ENCODE data around the gene CGNL1. TPM values are rescaled to one million over a fixed set of nuclear protein-coding genes. Genes with fewer than 3 reads are reported as not detected.
A peak's percentile ranks its signal among the peaks of the same experiment; 100 is the strongest.

Gene CGNL1
- total RNA-seq, 1 donor = 0.90 TPM

DNA sequence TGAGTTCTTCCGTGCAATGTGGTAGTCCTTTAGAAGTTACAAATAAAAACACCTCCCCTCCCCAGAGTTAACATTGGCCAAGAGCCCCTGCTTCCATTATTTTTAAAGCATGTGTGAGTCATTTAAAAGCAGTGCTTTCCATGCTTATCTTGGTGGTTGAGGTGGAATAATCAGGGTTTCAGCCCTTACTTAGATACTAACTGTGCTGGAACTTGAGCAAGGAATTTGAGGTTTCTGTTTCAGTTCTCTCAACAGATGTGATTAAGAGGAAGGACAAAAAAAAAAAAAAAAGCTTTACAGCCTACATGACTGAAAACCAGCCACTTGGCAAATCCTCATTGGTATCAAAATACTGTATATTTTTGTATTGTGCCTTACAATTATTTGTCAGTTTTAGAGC lies 64.5 kb downstream of the CGNL1 start:
- TF ChIP-seq, protein P1, sequence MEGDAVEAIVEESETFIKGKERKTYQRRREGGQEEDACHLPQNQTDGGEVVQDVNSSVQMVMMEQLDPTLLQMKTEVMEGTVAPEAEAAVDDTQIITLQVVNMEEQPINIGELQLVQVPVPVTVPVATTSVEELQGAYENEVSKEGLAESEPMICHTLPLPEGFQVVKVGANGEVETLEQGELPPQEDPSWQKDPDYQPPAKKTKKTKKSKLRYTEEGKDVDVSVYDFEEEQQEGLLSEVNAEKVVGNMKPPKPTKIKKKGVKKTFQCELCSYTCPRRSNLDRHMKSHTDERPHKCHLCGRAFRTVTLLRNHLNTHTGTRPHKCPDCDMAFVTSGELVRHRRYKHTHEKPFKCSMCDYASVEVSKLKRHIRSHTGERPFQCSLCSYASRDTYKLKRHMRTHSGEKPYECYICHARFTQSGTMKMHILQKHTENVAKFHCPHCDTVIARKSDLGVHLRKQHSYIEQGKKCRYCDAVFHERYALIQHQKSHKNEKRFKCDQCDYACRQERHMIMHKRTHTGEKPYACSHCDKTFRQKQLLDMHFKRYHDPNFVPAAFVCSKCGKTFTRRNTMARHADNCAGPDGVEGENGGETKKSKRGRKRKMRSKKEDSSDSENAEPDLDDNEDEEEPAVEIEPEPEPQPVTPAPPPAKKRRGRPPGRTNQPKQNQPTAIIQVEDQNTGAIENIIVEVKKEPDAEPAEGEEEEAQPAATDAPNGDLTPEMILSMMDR (IDR thresholded peaks at IDR 0.05; ENCODE audit: insufficient read depth, low read length) = no peak
- H3K4me3 ChIP-seq (ENCODE audit: low read depth, low read length) = no peak overlapping the region
- DNase-seq (ENCODE audit: low read depth) = peak; percentile 94

DNA sequence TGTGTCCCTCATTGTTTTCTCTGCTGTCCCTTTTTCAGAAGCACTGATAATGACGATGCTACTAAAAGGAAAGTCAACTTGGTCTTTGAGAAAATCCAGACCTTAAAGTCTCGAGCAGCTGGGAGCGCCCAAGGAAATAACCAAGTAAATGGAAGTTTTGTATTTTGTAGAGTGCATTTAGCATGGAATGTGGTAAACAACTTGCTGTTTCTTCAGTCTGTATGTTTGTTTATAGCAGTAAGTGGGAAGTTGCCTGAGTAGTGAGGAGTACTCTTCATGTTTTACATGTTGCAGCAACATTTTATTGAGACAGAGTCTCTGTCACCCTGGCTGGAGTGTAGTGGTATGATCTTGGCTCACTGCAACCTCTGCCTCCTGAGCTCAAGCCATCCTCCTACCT lies 66.0 kb downstream of the CGNL1 start:
- no peak for DNase-seq (ENCODE audit: low read depth)
- TF ChIP-seq, protein P1 (IDR thresholded peaks at IDR 0.05; ENCODE audit: insufficient read depth, low read length) = no peak
- no peak overlapping the region for H3K4me3 ChIP-seq (ENCODE audit: low read depth, low read length)

DNA sequence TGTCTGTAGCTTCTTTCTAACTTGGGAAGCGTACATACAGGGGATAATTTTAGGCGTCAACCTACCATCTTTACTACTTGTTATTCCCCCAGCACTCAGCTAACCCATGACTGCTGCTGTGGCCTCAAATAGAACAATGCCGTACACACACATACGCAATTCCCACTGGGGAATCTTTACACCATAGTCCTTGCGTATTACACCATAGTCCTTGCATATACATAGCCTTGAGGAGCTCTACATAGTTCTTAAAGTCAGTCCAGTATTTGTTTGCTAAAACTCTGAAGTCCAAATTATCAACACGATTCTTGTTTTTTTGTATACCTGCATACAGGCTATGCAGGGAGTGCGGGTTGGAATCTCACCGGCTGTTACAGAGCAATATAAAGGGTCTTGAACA lies 67.2 kb downstream of the CGNL1 start:
- TF ChIP-seq, protein P1 (IDR thresholded peaks at IDR 0.05; ENCODE audit: insufficient read depth, low read length) = no peak
- H3K4me3 ChIP-seq (ENCODE audit: low read depth, low read length) = no peak overlapping the region
- no peak for DNase-seq (ENCODE audit: low read depth)

DNA sequence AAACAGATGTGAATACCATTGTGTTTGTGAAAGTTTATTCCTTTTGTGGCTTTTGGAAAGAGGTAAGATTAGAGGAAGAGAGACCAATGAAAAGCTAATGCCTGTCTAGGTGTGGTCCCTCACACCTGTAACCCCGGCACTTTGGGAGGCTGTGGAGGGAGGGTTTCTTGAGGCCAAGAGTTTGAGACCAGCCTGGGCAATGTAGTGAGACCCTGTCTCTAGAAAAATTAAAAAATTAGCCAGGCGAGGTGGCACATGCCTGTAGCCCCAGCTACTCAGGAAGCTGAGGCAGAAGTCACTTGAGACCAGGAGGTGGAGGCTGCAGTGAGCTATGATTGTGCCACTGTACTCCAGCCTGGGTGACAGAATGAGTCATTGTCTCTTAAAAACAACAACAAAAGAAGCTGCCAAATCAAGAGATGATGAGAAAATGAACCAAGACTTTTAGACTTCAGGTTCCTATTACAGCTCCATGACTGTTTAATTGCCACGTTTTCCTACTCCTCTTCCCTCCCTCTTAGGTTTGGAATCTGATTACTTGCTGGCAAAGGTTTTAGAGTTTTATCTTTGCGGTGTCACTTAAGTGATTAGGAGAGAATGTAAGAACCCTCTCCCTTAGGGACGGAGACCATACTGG lies 68.7 kb downstream of the CGNL1 start:
- TF ChIP-seq, protein P1 (IDR thresholded peaks at IDR 0.05; ENCODE audit: insufficient read depth, low read length) = no peak
- H3K4me3 ChIP-seq (ENCODE audit: low read depth, low read length) = no peak overlapping the region
- peak; percentile 35 for DNase-seq (ENCODE audit: low read depth)

DNA sequence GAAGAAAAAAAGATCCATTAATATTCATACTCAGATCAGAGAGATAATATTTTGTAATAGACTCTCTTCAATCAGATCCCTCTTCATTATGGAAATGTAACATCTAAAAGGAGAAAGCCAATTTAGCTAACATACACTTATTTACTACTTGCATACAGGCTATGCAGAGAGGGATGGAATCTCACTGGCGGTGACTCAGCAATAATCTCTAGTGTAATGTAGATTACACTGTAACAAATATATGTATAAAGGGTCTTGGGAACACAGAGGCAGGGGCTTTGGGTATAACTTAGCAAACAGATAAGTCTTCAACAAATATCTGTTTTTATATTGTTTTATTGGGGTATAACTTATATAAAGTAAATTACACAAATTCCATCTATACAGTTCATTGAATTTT lies 69.6 kb downstream of the CGNL1 start:
- peak; percentile 51 for DNase-seq (ENCODE audit: low read depth)
- TF ChIP-seq, protein P1 (IDR thresholded peaks at IDR 0.05; ENCODE audit: insufficient read depth, low read length) = no peak
- H3K4me3 ChIP-seq (ENCODE audit: low read depth, low read length) = no peak overlapping the region

DNA sequence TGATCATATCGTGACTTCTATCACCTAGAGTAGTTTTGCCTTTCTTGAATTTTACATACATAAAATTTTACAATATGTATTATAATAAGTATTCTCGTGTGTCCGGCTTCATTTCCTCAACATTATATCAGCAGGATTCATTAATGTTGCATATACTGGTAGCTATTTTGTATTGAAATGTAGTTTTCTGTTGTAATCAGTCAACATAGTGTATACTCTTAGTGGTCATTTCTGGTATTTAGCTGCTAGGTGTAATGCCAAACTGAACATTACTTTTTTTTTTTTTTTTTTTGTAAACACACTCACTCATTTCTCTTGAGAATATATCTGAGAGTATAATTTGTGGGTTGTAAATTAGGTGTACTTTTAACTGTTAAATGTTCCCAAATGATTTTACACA lies 70.1 kb downstream of the CGNL1 start:
- TF ChIP-seq, protein P1 (IDR thresholded peaks at IDR 0.05; ENCODE audit: insufficient read depth, low read length) = no peak
- no peak overlapping the region for H3K4me3 ChIP-seq (ENCODE audit: low read depth, low read length)
- no peak for DNase-seq (ENCODE audit: low read depth)

DNA sequence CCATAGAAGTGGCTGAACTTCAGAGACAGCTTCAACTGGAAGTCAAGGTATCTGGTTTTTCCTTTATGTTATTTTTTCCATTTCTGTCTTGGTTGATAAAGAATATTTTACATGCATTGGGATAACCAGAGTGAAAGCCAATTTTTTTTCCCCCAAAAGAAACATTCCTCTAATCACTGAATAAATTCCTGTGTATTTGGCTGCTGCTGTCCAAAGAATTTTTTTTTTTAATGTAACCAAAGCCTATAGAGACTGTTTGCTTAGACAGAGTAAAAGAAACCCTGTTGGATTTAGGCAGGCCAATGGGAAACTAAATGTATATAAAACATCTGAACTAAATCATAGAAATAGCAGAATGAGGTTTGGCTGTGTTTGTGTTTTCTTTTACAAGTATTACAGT lies 75.2 kb downstream of the CGNL1 start:
- peak; percentile 28 for DNase-seq (ENCODE audit: low read depth)
- TF ChIP-seq, protein P1 (IDR thresholded peaks at IDR 0.05; ENCODE audit: insufficient read depth, low read length) = no peak
- H3K4me3 ChIP-seq (ENCODE audit: low read depth, low read length) = no peak overlapping the region

All from fibroblast of the aortic adventitia (primary cell).